Measurements from ENCODE around the gene LSS. TPM values are rescaled to one million over a fixed set of nuclear protein-coding genes. Genes with fewer than 3 reads are reported as not detected.

Gene LSS
- total RNA-seq, 4 donors from 2014 or later: 53.2 to 75.2 (median 62.3) TPM

- no peak for DNase-seq
- no peaks in the 10 kb centered on the region for H3K4me1 ChIP-seq
- TF ChIP-seq CTCF (IDR thresholded peaks at IDR 0.05): no peak
- TF ChIP-seq POLR2A (IDR thresholded peaks at IDR 0.05): no peak
- TF ChIP-seq EP300 (IDR thresholded peaks at IDR 0.05; ENCODE audit: low read depth): no peak
- no peak for TF ChIP-seq POLR2AphosphoS5 (IDR thresholded peaks at IDR 0.05)
- H3K4me3 ChIP-seq: no peak overlapping the region
- H3K27me3 ChIP-seq: no peaks in the 10 kb centered on the region
- H3K36me3 ChIP-seq: peaks cover 0 to 72% (median 33%) of the 10 kb centered on the region in 4 donors
- no peaks in the 10 kb centered on the region for H3K9me3 ChIP-seq
- in situ Hi-C loops (cut with MboI; ENCODE audit: low pct_ligation_motif_present in 1 of 4, low pct_unique_long_range_greater_than_20kb in 1 of 4, low sequenced_read_pairs in 3 of 4) (no loop called here), intact Hi-C loops (cut with DNase I; ENCODE audit: low total_unique reads) (no loop called here)
- 88 to 89% methylated on average over 5 to 7 of the region's 7 CpGs for WGBS, 2 donors (ENCODE audit: low coverage in 1 of 2)
- H3K27ac ChIP-seq: no peak overlapping the region
Observed at GRCh38 chr21:46239817-46240325, 11.3 kb upstream of the LSS start.

- H3K4me1 ChIP-seq: no peaks in the 10 kb centered on the region
- no peak for DNase-seq
- intact Hi-C loops (cut with DNase I; ENCODE audit: low total_unique reads) (no loop called here), in situ Hi-C loops (cut with MboI; ENCODE audit: low pct_ligation_motif_present in 1 of 4, low pct_unique_long_range_greater_than_20kb in 1 of 4, low sequenced_read_pairs in 3 of 4) (no loop called here)
- 96 to 97% methylated on average over 3 to 5 of the region's 5 CpGs for WGBS, 2 donors (ENCODE audit: low coverage in 1 of 2)
- H3K27me3 ChIP-seq: no peaks in the 10 kb centered on the region
- H3K36me3 ChIP-seq: peaks cover 0 to 58% (median 25%) of the 10 kb centered on the region in 4 donors
- no peaks in the 10 kb centered on the region for H3K9me3 ChIP-seq
- no peak overlapping the region for H3K27ac ChIP-seq
- H3K4me3 ChIP-seq: no peak overlapping the region
- TF ChIP-seq EP300 (IDR thresholded peaks at IDR 0.05; ENCODE audit: low read depth): no peak
- TF ChIP-seq POLR2A (IDR thresholded peaks at IDR 0.05): no peak
- no peak for TF ChIP-seq CTCF (IDR thresholded peaks at IDR 0.05)
- no peak for TF ChIP-seq POLR2AphosphoS5 (IDR thresholded peaks at IDR 0.05)
Observed at GRCh38 chr21:46237474-46237873, 8.9 kb upstream of the LSS start.

GRCh38 chr21:46234436-46234950 lies 5.9 kb upstream of the LSS start:
- Histone ChIP-seq H3K27me3 (no peaks in the 10 kb centered on the region), H3K4me3 (no peak overlapping the region), H3K36me3 (peaks cover 0 to 37% (median 18%) of the 10 kb centered on the region in 4 donors), H3K4me1 (peaks cover 0 to 5% (median 5%) of the 10 kb centered on the region in 4 donors), H3K27ac (no peak overlapping the region), H3K9me3 (no peaks in the 10 kb centered on the region)
- in situ Hi-C loops (cut with MboI; ENCODE audit: low pct_ligation_motif_present in 1 of 4, low pct_unique_long_range_greater_than_20kb in 1 of 4, low sequenced_read_pairs in 3 of 4): no loop called here
- intact Hi-C loops (cut with DNase I; ENCODE audit: low total_unique reads): no loop called here
- WGBS, 2 donors (ENCODE audit: low coverage in 1 of 2): 56 to 100% methylated on average over 1 to 5 of the region's 5 CpGs
- no peak for DNase-seq
- TF ChIP-seq POLR2AphosphoS5 (IDR thresholded peaks at IDR 0.05) (no peak), POLR2A (IDR thresholded peaks at IDR 0.05) (no peak), CTCF (IDR thresholded peaks at IDR 0.05) (no peak), EP300 (IDR thresholded peaks at IDR 0.05; ENCODE audit: low read depth) (no peak)

GRCh38 chr21:46229923-46230260 lies 1.3 kb upstream of the LSS start:
- Histone ChIP-seq H3K9me3 (no peaks in the 10 kb centered on the region), H3K4me3 (peak overlapping the region in 3 of 4 donors; percentile 48 to 94 (median 66)), H3K4me1 (peaks cover 14 to 29% (median 23%) of the 10 kb centered on the region in 4 donors), H3K36me3 (peaks cover 0 to 10% (median 2%) of the 10 kb centered on the region in 4 donors), H3K27ac (peak overlapping the region in 3 of 4 donors; percentile 67 to 93 (median 81)), H3K27me3 (no peaks in the 10 kb centered on the region)
- TF ChIP-seq POLR2AphosphoS5 (IDR thresholded peaks at IDR 0.05): no peak
- intact Hi-C loops (cut with DNase I; ENCODE audit: low total_unique reads) (loop anchor here (2.0 kb wide), 1 partner anchor 259 kb away; no protein-coding TSS in a partner anchor), in situ Hi-C loops (cut with MboI; ENCODE audit: low pct_ligation_motif_present in 1 of 4, low pct_unique_long_range_greater_than_20kb in 1 of 4, low sequenced_read_pairs in 3 of 4) (no loop called here)
- no peak for DNase-seq
- WGBS, 2 donors (ENCODE audit: low coverage in 1 of 2): 69 to 87% methylated on average over 2 to 6 of the region's 6 CpGs

Data from transverse colon (tissue), 4 donors.